Astrocyte of the spinal cord (primary cell): ENCODE results near the gene FOSL2.

Experiments used
- DNase-seq: peaks from one replicate; pipeline ENCODE4 v3.0.0; 2011; ENCODE audit warnings: low read depth, low spot score
- H3K4me3 ChIP-seq: 2 replicates; pipeline ENCODE4 v1.5.1; 2011; ENCODE audit warnings: low read depth, mild to moderate bottlenecking, low read length, moderate library complexity
- CTCF ChIP-seq: IDR thresholded peaks from 2 replicates; pipeline ENCODE4 v1.5.1; 2012; ENCODE audit warnings: low read depth, mild to moderate bottlenecking, low read length, inconsistent platforms
- in situ Hi-C: cut with HindIII; loops from 2 replicates; pipeline ENCODE4 v1.10.0; 2017; ENCODE audit warnings: low sequenced_read_pairs

Gene FOSL2

GRCh38 chr2:28438532-28439063, 45.9 kb downstream of the FOSL2 start:
- TF ChIP-seq CTCF, result no peak
- no peak overlapping the region for H3K4me3 ChIP-seq
- DNase-seq, result no peak
- in situ Hi-C loops, result no loop called here

DNA sequence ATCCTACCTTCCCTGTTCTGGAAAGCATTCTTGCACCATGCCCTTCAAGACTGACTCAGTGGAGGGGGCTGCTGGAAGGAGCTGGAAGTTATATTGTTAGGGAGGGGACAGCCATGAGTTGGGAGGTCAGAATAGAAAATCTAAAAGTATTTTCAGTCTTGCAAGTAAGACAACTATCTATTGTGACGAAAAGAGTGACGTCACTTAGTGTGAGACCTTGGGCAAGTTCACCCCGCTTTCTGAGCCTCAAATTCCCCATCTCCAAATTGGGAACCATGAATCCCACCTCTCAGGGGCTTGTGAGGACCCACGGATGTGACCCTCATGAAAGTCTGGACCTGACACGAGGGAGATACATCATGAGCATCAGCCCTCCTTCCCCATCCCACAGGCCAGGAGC, 46.5 kb downstream of the FOSL2 start:
- no peak for TF ChIP-seq CTCF
- H3K4me3 ChIP-seq, result no peak overlapping the region
- in situ Hi-C loops, result no loop called here
- no peak for DNase-seq

DNA sequence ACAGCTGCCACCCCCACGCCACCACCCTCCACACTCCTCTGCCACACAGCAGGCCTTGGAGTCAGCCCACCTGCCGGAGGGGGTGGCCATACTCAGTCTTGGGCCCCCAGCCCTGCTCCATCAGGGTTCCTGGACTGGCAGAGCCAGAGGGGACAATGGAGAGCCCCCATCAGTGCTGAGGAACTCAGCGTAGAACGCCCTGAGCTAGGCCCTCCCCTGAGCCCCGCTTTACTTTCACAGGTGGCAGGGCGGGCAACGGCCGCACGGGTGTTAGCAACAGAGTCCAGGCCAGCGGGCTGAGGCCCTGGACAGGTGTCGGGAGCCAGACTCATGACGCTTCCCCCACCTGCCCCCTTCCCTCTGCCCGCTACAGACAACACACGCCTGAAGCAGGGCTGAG, 47.1 kb downstream of the FOSL2 start:
- H3K4me3 ChIP-seq, result no peak overlapping the region
- TF ChIP-seq CTCF, result no peak
- no peak for DNase-seq
- in situ Hi-C loops, result no loop called here

DNA sequence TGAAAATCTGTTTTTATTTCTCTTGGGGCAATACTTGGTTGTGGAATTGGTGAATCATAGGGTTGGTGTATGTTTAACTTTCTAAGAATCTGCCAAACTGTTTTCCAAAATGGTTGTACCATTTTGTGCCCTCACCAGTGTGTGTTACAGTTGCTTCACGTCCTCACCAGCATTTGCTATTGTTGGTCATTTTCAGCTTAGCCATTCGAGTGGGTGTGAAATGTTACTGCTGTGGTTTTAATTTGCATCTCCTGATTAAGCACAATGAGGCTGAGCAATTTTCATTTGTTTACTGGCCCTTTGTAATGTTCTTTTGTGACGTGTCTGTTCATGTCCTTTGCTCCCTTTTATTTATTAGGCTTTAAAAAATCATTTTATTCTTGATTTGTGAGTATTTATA, 49.7 kb downstream of the FOSL2 start:
- in situ Hi-C loops, result no loop called here

GRCh38 chr2:28444956-28445355, 52.3 kb downstream of the FOSL2 start:
- DNase-seq, result no peak
- no peak for TF ChIP-seq CTCF
- no peak overlapping the region for H3K4me3 ChIP-seq
- in situ Hi-C loops, result no loop called here

More for the DNA sequence above, 49.7 kb downstream of the FOSL2 start:
- no peak for DNase-seq
- no peak for TF ChIP-seq CTCF
- no peak overlapping the region for H3K4me3 ChIP-seq

GRCh38 chr2:28445448-28446258, 53.0 kb downstream of the FOSL2 start:
- in situ Hi-C loops, result no loop called here
- DNase-seq, result peak; percentile 91
- no peak for TF ChIP-seq CTCF
- no peak overlapping the region for H3K4me3 ChIP-seq
